Activated CD4-positive, alpha-beta T cell treated with anti-CD3 and anti-CD28 coated beads for 36 hours (primary cell): Measurements from ENCODE around the gene SLC12A3. TPM values are rescaled to one million over a fixed set of nuclear protein-coding genes. Genes with fewer than 3 reads are reported as not detected.
"Not testable (repeated sequence)": the region's sequence is repeated elsewhere in the genome, so short reads cannot be mapped to it uniquely, and the experiment has no call there.

Source experiments
- ATAC-seq: fragments of 200-7000 bp; cut with Tn5 transposase; one replicate; pipeline ENCODE4 v1.10.0; 2021; ENCODE audit warnings: mild to moderate bottlenecking, moderate library complexity
- CTCF ChIA-PET: fragments of 350-600 bp; sonication (Branson Sonifier 250); formaldehyde crosslinking; loops from one replicate; lab custom pipeline; 2021; ENCODE audit warnings: antibody characterized with exemption; lab: Charles Lee
- POLR2A ChIA-PET: fragments of 350-600 bp; sonication (Branson Sonifier 250); formaldehyde crosslinking; loops from one replicate; lab custom pipeline; 2021; ENCODE audit warnings: antibody characterized with exemption, inconsistent platforms; lab: Charles Lee
- DNase-seq: peaks from one replicate; pipeline ENCODE4 v3.0.0-alpha.2; 2020
- H3K27ac Mint-ChIP-seq: one replicate; pipeline ENCODE4 v1.8.0; 2021; ENCODE audit warnings: mixed read lengths
- H3K27me3 Mint-ChIP-seq: one replicate; pipeline ENCODE4 v1.8.0; 2021; ENCODE audit warnings: mixed read lengths
- H3K36me3 Mint-ChIP-seq: one replicate; pipeline ENCODE4 v1.8.0; 2021; ENCODE audit warnings: low read depth, mixed read lengths
- H3K4me1 Mint-ChIP-seq: one replicate; pipeline ENCODE4 v1.8.0; 2021; ENCODE audit warnings: mixed read lengths
- H3K4me3 Mint-ChIP-seq: one replicate; pipeline ENCODE4 v1.8.0; 2021; ENCODE audit warnings: mild to moderate bottlenecking, moderate library complexity, mixed read lengths
- H3K9me3 Mint-ChIP-seq: one replicate; pipeline ENCODE4 v1.8.0; 2021; ENCODE audit warnings: low read depth, mixed read lengths
- intact Hi-C, 2 experiments: fragments of 100-400 bp; cut with DNase I in 1 of 2; cut with micrococcal nuclease in 1 of 2; formaldehyde crosslinking; loops; one replicate each; pipeline versions ENCODE4 v1.14.2 to v1.15.1; 2022 to 2024; cut with DNase I, micrococcal nuclease
- total RNA-seq, 2 experiments: library from RNA; stranded (reverse); gene quantifications; one replicate each; pipeline ENCODE4 v1.2.3, GENCODE V29; 2021

Gene SLC12A3
- total RNA-seq, 2 experiments from 2014 or later, result not detected

DNA sequence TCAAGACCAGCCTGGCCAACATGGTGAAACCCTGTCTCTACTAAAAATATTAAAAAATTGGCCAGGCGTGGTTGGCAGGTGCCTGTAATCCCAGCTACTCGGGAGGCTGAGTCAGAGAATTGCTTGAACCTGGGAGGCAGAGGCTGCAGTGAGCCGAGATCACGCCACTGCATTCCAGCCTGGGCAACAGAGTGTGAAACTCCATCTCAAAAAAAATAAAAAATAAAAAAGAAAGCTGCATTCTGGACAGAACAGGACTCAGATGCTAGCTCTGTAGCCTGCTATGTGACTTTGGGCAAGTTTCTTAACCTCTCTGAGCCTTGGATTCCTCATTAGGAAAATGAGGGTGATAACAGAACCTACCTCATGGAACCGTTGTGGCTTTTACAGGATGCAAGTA, 3.8 kb downstream of the SLC12A3 start:
- H3K9me3 Mint-ChIP-seq, H3K27ac Mint-ChIP-seq, H3K36me3 Mint-ChIP-seq, DNase-seq, H3K27me3 Mint-ChIP-seq, ATAC-seq, H3K4me3 Mint-ChIP-seq, H3K4me1 Mint-ChIP-seq: not testable (repeated sequence)
- intact Hi-C loops, result loop anchor here (1.0 to 10.0 kb wide), 4 partner anchors 64 to 296 kb away; partner anchors contain the start of gene HERPUD1 (in 1 of the 2)
- CTCF ChIA-PET, result interaction anchor here (0.6 to 5.4 kb wide), 14 partner anchors 7 to 739 kb away, joined by 3 to 35 read pairs (median 3); partner anchors contain the start of gene CETP
- POLR2A ChIA-PET, result interaction anchor here (0.6 kb wide), 1 partner anchor 72 kb away, joined by 3 read pairs; no protein-coding TSS in a partner anchor

DNA sequence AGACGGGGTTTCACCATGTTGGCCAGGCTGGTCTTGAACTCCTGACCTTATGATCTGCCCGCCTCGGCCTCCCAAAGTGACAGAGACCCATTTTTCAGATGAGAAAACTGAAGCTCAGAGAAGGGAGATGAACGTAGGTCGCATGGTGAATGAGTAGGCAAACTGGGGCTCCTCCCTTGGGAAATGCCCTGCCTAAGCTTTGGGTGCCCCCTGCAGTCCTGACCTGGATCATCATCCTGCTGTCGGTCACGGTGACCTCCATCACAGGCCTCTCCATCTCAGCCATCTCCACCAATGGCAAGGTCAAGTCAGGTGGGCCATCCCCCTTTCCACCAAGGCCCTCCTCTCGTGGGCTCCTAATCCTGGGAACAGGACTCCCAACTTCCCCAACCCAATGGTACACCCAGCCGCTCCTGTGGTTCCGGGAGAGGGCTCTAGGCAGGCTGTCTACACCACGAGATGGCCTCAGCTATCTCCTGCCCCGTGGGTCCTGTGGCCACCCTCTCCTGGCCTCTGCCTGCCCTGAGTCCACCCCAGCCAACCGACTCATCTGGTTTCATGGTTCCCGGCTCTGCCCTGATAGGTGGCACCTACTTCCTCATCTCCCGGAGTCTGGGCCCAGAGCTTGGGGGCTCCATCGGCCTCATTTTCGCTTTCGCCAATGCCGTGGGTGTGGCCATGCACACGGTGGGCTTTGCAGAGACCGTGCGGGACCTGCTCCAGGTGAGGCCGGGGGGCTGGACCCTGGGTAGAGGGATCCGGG, 4.7 kb downstream of the SLC12A3 start:
- DNase-seq (peak; percentile 64), ATAC-seq (peak; percentile 77)
- Mint-ChIP-seq H3K4me1 (no peaks in the 10 kb centered on the region), H3K36me3 (no peaks in the 10 kb centered on the region), H3K4me3 (no peak overlapping the region), H3K27ac (peak overlapping the region; percentile 7), H3K27me3 (no peaks in the 10 kb centered on the region), H3K9me3 (no peaks in the 10 kb centered on the region)
- intact Hi-C loops, result loop anchor here (1.0 to 10.0 kb wide), 4 partner anchors 63 to 295 kb away; partner anchors contain the start of gene HERPUD1 (in 1 of the 2)
- ChIA-PET CTCF (interaction anchor here (0.6 to 5.4 kb wide), 7 partner anchors 8 to 117 kb away, joined by 3 to 35 read pairs (median 3); no protein-coding TSS in a partner anchor), POLR2A (no interaction called here)

DNA sequence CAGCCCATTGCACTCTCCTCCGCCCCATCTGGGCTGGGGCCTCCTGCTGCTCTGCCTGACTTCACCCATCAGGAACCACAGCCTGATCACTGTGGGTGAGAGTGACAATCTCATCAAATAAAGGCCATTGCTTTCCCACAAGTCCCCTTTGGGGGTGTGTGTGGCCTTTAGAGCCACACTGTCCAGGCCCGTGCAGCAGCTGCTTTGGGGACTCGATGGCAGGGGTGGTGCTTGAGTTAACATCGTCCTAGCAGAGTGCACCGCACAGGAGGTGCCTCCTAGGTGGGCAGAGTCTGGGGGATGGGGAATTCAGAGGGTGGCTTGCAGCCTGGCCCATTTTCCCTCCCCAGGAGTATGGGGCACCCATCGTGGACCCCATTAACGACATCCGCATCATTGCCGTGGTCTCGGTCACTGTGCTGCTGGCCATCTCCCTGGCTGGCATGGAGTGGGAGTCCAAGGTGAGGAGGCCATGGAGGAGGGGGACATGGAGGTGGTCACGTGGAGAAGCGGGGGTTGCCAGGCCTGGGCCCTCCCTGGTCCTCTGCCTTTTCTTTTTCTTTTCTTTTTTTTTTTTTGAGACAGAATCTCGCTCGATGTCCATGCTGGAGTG, 5.4 kb downstream of the SLC12A3 start:
- no peak overlapping the region for H3K27ac Mint-ChIP-seq
- no peak for ATAC-seq
- POLR2A ChIA-PET, result no interaction called here

DNA sequence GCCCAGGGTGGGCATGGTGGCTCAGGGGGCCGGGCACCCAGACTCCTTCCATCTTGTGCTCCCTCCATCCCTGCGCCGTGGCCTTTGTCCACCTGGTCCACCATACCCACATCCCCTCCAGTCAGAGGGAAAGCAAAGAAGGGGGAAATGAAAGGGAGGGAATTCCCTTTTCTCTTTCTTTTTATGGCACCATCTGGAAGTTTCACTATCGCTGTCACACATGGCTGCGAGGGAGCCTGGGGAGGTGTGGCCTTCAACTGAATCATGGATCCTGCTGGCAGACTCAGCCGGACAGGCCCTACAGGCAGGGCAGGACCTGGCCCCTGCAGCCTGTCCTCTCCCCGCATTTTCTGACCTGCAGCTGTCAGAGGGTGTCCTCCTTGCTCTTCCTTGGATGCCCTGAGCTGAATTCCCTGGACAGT, 6.2 kb downstream of the SLC12A3 start:
- no peak overlapping the region for H3K4me3 Mint-ChIP-seq
- DNase-seq, result peak; percentile 41

More for the DNA sequence above, 5.4 kb downstream of the SLC12A3 start:
- Mint-ChIP-seq H3K4me3 (no peak overlapping the region), H3K27me3 (no peaks in the 10 kb centered on the region), H3K9me3 (no peaks in the 10 kb centered on the region), H3K4me1 (no peaks in the 10 kb centered on the region), H3K36me3 (no peaks in the 10 kb centered on the region)
- DNase-seq, result no peak
- CTCF ChIA-PET, result interaction anchor here (0.5 to 5.4 kb wide), 3 partner anchors 9 to 298 kb away, joined by 3 to 35 read pairs (median 5); no protein-coding TSS in a partner anchor
- intact Hi-C loops, result no loop called here

DNA sequence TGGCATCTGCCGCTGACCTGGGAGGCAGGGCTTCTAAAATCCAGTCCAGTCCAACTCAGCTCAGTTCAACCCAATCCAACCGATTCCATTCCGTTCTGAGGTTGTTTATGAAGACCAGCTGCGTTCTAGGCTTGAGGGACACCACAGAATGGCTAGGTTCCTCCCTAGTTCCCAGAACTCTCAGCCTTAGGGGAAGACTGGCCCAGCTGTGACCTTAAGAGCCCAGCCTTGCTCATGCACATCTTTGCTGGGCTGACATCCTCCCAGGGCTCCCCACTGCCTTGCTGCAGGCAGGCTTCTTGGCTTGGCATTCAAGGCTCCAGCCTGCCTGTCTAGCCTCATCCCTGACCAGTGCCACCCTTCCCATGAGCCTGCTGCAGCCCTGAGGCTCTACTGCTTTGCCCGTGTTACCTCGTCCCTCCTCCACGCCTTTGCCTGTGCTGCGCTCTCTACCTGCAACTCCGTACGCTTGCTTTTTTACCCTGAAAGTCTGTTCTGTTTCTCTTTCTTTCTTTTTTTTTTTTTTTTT, 7.9 kb downstream of the SLC12A3 start:
- H3K36me3 Mint-ChIP-seq, result no peaks in the 10 kb centered on the region
- intact Hi-C loops, result no loop called here
- H3K4me3 Mint-ChIP-seq, result no peak overlapping the region
- POLR2A ChIA-PET, result no interaction called here
- H3K27ac Mint-ChIP-seq, result no peak overlapping the region
- no peak for DNase-seq
- H3K9me3 Mint-ChIP-seq, result no peaks in the 10 kb centered on the region
- H3K27me3 Mint-ChIP-seq, result no peaks in the 10 kb centered on the region
- no peaks in the 10 kb centered on the region for H3K4me1 Mint-ChIP-seq
- CTCF ChIA-PET, result no interaction called here
- ATAC-seq, result no peak

More for the DNA sequence above, 6.2 kb downstream of the SLC12A3 start:
- intact Hi-C loops, result no loop called here
- Mint-ChIP-seq H3K4me1 (no peaks in the 10 kb centered on the region), H3K9me3 (no peaks in the 10 kb centered on the region), H3K27me3 (no peaks in the 10 kb centered on the region), H3K27ac (no peak overlapping the region), H3K36me3 (no peaks in the 10 kb centered on the region)
- ChIA-PET CTCF (no interaction called here), POLR2A (no interaction called here)
- peak; percentile 45 for ATAC-seq

DNA sequence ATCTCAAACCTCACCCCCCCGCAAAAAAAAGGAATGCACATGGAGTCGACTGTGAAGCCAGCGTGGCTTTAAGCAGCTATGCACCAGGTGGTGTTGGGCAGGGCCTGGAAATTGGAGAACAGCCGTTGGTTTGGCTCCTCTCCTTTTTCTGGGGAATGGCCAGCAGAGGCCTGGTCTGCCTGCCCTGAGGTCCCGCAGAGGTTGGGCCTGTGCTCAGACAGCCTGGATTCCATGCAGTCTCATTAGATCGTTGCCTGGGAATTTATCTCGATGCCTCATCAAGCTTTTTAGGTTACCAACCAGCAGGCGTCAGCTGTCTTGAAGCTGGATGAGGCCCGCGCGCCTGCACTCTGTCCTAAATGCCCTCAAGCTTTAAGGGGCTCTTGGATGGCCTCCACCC, 9.8 kb downstream of the SLC12A3 start:
- POLR2A ChIA-PET, result no interaction called here

DNA sequence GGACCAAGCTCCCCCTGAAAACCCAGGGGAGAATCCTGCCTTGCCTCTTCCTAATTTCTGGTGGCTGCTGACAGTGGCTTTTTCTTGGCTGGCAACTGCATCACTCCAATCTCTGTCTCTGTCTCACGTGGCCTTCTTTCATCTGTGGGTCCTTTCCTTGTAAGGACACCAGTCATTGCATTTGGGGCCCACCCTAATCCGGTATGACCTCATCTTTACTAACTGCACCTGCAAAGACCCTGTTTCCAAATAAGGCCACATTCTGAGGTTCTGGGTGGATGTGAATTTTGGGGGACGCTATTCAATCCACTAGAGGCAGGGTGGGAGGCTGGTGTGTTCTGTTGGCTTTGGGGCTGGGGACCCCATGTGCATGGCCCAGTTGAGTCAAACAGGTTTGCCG, 11.0 kb downstream of the SLC12A3 start:
- DNase-seq (no peak), ATAC-seq (no peak)
- intact Hi-C loops, result no loop called here
- Mint-ChIP-seq H3K36me3 (no peaks in the 10 kb centered on the region), H3K27ac (no peak overlapping the region), H3K4me1 (no peaks in the 10 kb centered on the region), H3K4me3 (no peak overlapping the region), H3K9me3 (no peaks in the 10 kb centered on the region), H3K27me3 (no peaks in the 10 kb centered on the region)
- CTCF ChIA-PET, result interaction anchor here (0.6 kb wide), 2 partner anchors 8 to 285 kb away, joined by 3 read pairs; no protein-coding TSS in a partner anchor
- POLR2A ChIA-PET, result no interaction called here

More for the DNA sequence above, 9.8 kb downstream of the SLC12A3 start:
- DNase-seq (no peak), ATAC-seq (no peak)
- H3K27ac Mint-ChIP-seq, result no peak overlapping the region
- H3K4me1 Mint-ChIP-seq, result no peaks in the 10 kb centered on the region
- no peaks in the 10 kb centered on the region for H3K36me3 Mint-ChIP-seq
- H3K9me3 Mint-ChIP-seq, result no peaks in the 10 kb centered on the region
- CTCF ChIA-PET, result interaction anchor here (0.6 to 0.9 kb wide), 4 partner anchors 8 to 82 kb away, joined by 3 to 5 read pairs (median 3); no protein-coding TSS in a partner anchor
- no peak overlapping the region for H3K4me3 Mint-ChIP-seq
- intact Hi-C loops, result no loop called here
- H3K27me3 Mint-ChIP-seq, result no peaks in the 10 kb centered on the region

DNA sequence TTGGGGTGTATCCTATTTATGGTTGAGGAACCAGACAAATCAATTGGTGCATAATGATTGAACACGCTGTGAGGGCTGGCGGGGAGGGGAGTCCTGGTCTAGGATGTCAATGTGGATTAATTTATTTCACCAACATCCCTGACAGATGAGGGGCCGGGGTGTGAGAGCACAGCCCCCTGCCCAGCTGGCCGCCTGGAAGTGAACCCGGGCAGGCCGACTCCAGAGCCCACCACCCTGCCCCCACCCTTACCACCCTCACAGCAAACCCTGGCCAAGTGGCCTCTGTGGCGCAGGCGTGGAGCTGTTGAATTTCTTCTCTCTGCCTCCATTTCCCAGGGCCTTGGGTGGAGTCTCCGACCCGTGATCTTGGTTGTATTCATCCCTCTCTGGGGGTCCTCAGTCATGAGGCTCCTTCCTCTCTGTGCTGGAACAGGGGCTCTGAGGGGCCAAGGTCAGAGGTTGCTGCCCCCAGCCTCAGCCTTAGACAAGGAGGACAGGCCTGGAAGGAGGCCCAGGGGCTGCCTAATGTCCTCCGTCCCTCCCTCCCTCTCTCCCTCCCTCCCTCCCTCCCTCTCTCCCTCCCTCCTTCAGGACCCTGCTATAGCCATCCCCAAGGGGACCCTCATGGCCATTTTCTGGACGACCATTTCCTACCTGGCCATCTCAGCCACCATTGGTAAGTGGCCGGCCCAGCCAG, 12.6 kb downstream of the SLC12A3 start:
- ATAC-seq, result no peak
- Mint-ChIP-seq H3K27ac (no peak overlapping the region), H3K27me3 (no peaks in the 10 kb centered on the region), H3K36me3 (no peaks in the 10 kb centered on the region), H3K4me3 (no peak overlapping the region), H3K4me1 (no peaks in the 10 kb centered on the region), H3K9me3 (no peaks in the 10 kb centered on the region)
- DNase-seq, result no peak
- CTCF ChIA-PET, result no interaction called here
- POLR2A ChIA-PET, result no interaction called here
- intact Hi-C loops, result no loop called here

DNA sequence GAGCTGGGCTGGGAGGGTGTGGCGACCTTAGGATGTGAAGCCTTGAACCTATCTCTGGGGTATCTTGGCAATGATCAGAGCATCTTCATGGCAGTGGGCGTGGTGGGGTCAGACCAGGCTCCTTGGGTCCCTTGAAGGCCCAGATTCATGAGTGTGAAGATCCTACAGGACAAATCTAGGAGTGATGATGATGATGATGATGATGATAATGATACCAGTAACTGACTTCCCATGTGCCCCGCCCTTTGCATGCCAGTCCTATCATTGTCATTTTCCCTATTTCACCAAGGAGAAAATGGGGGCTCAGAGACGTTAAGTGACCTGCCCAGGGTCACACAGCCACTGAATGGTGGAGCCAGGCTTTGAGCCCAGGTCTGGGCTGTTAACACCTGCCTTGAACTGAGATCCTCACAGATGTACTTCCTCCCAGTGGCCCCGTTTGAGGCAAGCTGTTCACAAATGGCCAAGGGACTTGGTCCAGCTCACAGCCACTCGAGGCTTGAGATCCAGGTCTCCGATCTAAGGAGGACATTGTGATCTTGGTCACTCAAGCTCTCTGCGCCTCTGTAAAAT, 13.4 kb downstream of the SLC12A3 start:
- ATAC-seq (no peak), DNase-seq (no peak)
- ChIA-PET POLR2A (no interaction called here), CTCF (no interaction called here)
- no peaks in the 10 kb centered on the region for H3K36me3 Mint-ChIP-seq
- no peak overlapping the region for H3K4me3 Mint-ChIP-seq
- no peaks in the 10 kb centered on the region for H3K9me3 Mint-ChIP-seq
- no peaks in the 10 kb centered on the region for H3K4me1 Mint-ChIP-seq
- no peaks in the 10 kb centered on the region for H3K27me3 Mint-ChIP-seq
- intact Hi-C loops, result no loop called here
- no peak overlapping the region for H3K27ac Mint-ChIP-seq

DNA sequence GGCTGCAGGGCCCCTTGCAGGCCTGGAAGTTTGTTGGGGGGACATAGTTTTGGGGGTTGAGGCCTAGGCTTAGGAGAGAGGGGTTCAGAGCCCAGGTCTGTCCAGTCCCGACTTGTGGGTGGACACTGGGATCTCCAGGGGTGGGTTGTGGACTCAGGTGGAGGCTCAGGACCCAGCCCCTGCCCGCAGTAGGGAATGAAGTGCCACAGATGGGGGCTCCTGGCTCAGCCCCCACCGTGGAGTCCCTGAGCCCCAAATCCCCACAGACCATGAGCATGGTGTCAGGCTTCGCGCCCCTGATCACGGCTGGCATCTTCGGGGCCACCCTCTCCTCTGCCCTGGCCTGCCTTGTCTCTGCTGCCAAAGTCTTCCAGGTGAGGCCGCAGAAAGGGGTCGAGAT, 14.3 kb downstream of the SLC12A3 start:
- ChIA-PET CTCF (no interaction called here), POLR2A (no interaction called here)
- Mint-ChIP-seq H3K4me3 (no peak overlapping the region), H3K4me1 (no peaks in the 10 kb centered on the region), H3K27ac (no peak overlapping the region), H3K36me3 (no peaks in the 10 kb centered on the region), H3K27me3 (no peaks in the 10 kb centered on the region), H3K9me3 (no peaks in the 10 kb centered on the region)
- intact Hi-C loops, result no loop called here
- ATAC-seq (no peak), DNase-seq (no peak)

DNA sequence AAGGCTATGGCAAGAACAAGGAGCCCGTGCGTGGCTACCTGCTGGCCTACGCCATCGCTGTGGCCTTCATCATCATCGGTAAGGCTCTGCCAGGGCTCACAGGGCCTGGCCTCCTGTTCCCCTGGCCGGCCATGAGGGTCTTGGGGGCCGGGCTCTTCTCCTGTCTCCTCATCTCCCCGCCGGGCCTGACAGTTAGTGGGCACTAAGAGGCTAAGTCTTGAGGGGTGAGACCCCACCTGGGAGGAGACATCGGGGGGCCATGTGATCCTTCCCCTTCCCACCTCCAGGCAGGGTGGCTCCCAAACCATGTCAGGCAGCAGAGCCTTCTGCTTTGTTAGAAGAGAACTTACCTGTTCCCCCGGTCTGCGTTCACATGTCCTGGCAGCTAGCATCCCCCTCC, 15.2 kb downstream of the SLC12A3 start:
- no peaks in the 10 kb centered on the region for H3K27me3 Mint-ChIP-seq
- ATAC-seq, result no peak
- CTCF ChIA-PET, result interaction anchor here (0.6 kb wide), 1 partner anchor 205 kb away, joined by 3 read pairs; no protein-coding TSS in a partner anchor
- DNase-seq, result no peak
- intact Hi-C loops, result no loop called here
- no peak overlapping the region for H3K27ac Mint-ChIP-seq
- H3K4me3 Mint-ChIP-seq, result no peak overlapping the region
- H3K36me3 Mint-ChIP-seq, result no peaks in the 10 kb centered on the region
- no peaks in the 10 kb centered on the region for H3K4me1 Mint-ChIP-seq
- POLR2A ChIA-PET, result no interaction called here
- no peaks in the 10 kb centered on the region for H3K9me3 Mint-ChIP-seq
